Measurements from ENCODE around the gene TRIM64. TPM values are rescaled to one million over a fixed set of nuclear protein-coding genes. Genes with fewer than 3 reads are reported as not detected.
"Not testable (repeated sequence)": the region's sequence is repeated elsewhere in the genome, so short reads cannot be mapped to it uniquely, and the experiment has no call there.

TRIM64 gene, protein sequence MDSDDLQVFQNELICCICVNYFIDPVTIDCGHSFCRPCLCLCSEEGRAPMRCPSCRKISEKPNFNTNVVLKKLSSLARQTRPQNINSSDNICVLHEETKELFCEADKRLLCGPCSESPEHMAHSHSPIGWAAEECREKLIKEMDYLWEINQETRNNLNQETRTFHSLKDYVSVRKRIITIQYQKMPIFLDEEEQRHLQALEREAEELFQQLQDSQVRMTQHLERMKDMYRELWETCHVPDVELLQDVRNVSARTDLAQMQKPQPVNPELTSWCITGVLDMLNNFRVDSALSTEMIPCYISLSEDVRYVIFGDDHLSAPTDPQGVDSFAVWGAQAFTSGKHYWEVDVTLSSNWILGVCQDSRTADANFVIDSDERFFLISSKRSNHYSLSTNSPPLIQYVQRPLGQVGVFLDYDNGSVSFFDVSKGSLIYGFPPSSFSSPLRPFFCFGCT
- not detected for total RNA-seq
- long read RNA-seq: 0 reads

DNA sequence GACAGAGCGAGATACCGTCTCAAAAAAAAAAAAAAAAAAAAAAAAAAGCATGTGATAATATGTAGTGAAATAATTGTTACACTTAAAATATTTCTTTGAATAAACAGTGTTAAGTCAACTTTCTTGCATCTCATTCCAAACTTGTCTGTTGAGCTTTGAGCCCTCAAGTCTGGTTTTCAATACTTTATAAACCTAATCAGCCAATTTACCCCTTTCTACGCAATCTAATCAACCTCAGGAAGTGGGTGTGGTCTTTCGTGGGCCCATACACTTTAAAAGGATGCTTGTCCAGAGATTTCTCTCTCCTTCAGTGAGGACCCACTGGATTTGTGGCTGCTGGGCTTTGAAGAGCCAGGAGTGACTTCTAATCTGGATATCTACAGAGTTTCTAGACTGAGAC is at the start of gene TRIM64:
Gene TRIM64, plus strand, starts transcription at position 301 of the 400 bp plus-strand sequence. CDS start 2,467 bp downstream, outside the sequence.
- DNase-seq; intact Hi-C loops (cut with DNase I); ATAC-seq: not testable (repeated sequence)

DNA sequence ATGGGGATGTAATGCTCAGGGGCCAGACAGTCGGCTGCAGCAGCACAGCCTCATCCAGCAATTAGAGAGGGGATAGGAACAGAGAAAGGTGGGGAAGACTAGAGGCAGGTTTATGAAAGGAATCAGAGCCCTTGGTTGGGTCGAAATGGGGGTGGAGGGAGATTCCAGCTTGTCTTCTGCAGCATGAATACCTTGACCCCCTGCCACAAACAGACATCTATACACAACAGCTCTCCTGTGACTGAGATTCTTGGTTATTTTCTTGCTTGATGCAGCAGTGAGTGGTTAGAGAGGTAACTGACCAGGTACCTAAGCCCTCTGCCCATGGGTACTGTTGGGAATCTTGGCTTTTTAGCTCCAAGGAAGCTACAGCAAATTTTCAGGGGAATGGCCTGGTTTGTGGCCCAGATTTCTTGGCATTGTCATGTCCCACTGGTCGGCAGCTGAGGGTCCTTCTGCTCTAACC is 43.6 kb upstream of the TRIM64 start, which contains the start of gene TRIM49D1:
Gene TRIM49D1, minus strand, starts transcription at position 51 of the 466 bp plus-strand sequence. CDS start 4,535 bp downstream, outside the sequence.
- DNase-seq (no peak), ATAC-seq (no peak)
- intact Hi-C loops (cut with DNase I): no loop called here

DNA sequence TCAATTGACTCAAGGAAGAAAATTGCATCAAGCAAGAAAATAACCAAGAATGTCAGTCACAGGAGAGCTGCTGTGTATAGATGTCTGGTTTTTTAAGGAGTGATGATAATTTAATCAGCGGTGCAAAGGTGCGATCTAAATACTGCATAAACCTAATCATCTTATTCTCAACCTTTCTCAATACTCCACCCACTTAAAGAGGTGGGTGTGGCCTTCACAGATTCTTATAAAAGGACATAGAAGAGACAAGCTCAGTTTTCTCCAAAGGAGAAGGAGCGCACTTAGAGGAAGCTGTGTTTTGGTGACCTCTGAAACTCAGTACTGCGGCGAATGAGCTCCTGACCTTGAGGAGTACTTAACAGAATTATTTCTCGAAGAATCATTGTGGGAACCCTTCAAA is 42.1 kb upstream of the TRIM64 start, which contains the start of gene TRIM49D2:
Gene TRIM49D2, plus strand, starts transcription at position 301 of the 400 bp plus-strand sequence. CDS start 2,698 bp downstream, outside the sequence.
- intact Hi-C loops (cut with DNase I); DNase-seq; ATAC-seq: not testable (repeated sequence)

DNA sequence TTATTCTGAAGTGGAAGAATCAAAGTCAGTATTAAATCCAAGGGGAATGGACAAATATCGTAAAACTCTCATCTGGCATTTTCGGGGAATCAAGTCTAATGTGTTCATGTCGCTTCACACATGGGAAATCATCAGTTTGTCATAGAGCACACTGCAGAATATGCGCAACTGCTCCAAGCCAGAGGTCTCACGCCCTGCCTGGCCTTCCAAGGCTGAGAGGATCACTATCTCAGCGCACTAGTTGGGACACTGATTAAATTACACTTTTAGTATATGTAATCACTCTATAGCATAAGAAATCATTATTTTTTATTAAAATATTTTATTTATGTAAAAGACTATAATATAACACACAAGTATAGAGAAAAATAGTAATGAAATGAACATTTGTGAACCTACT is 5.0 kb upstream of the TRIM64 start:
- intact Hi-C loops (cut with DNase I); ATAC-seq; DNase-seq: not testable (repeated sequence)

Other genes with a start within 250 kb of the TRIM64 start
- not detected for gene TRIM49, start 157.5 kb upstream of the TRIM64 start, total RNA-seq
- not detected for gene TRIM64B, start 87.5 kb upstream of the TRIM64 start, total RNA-seq
- gene TRIM49D1, start 43.8 kb upstream of the TRIM64 start, total RNA-seq: not detected
- gene TRIM49D2, start 42.0 kb upstream of the TRIM64 start, total RNA-seq: not detected
- gene TRIM49C, start 65.1 kb downstream of the TRIM64 start, total RNA-seq: not detected
- gene UBTFL1, start 119.9 kb downstream of the TRIM64 start, total RNA-seq: not detected
- 1 to 10 TPM in 1 of 2 donors, under 1 TPM in 1; 0.68 to 2.5 TPM for gene NAALAD2, start 168.6 kb downstream of the TRIM64 start, total RNA-seq